Cardiac septum (tissue), 1 donor: ENCODE results near the gene OR51B2. TPM values are rescaled to one million over a fixed set of nuclear protein-coding genes. Genes with fewer than 3 reads are reported as not detected.
"Not testable (repeated sequence)": the region's sequence is repeated elsewhere in the genome, so short reads cannot be mapped to it uniquely, and the experiment has no call there.

Source experiments
- DNase-seq: peaks from one replicate; pipeline ENCODE4 v3.0.0-alpha.2; 2020; ENCODE audit warnings: low spot score
- intact Hi-C: fragments of 100-400 bp; cut with DNase I; formaldehyde crosslinking; loops from one replicate; pipeline ENCODE4 v1.14.0; 2022
- long read RNA-seq: library from polyadenylated mRNA; unstranded; transcript quantifications from one replicate; pipeline ENCODE4 v2.0.0, GENCODE V29; 2021
- total RNA-seq: library from RNA; stranded (reverse); fragmentation: NEBNext Ultra II Directional; extraction: Animal tissue kit (Norgen Biotek cat#: 25700); gene quantifications from one replicate; pipeline ENCODE4 v1.2.1, GENCODE V29; 2021
- donor health status: DM: no; HTN: no; CAD: no.

The OR51B2 gene
- not detected for total RNA-seq
- long read RNA-seq, result 0 reads

- intact Hi-C loops, result no loop called here
- DNase-seq, result no peak
Observed at GRCh38 chr11:5324197-5324596, at the start of gene OR51B2. Gene OR51B2, minus strand, starts transcription at chr11:5324297. Its CDS starts 0 bp downstream, at chr11:5324297.

- intact Hi-C loops, result no loop called here
- DNase-seq, result no peak
Observed at GRCh38 chr11:5369789-5370188, 45.7 kb upstream of the OR51B2 start.

- no peak for DNase-seq
- intact Hi-C loops, result no loop called here
Observed at GRCh38 chr11:5368502-5369043, 44.5 kb upstream of the OR51B2 start.

- intact Hi-C loops, result no loop called here
- no peak for DNase-seq
Observed at GRCh38 chr11:5367448-5368074, 43.5 kb upstream of the OR51B2 start.

GRCh38 chr11:5366856-5367255, 42.8 kb upstream of the OR51B2 start:
- no peak for DNase-seq
- intact Hi-C loops, result no loop called here

- DNase-seq, intact Hi-C loops: not testable (repeated sequence)
Observed at GRCh38 chr11:5366365-5366764, 42.3 kb upstream of the OR51B2 start.

GRCh38 chr11:5364214-5364613, 40.1 kb upstream of the OR51B2 start:
- no peak for DNase-seq
- intact Hi-C loops, result no loop called here

- DNase-seq, result no peak
- intact Hi-C loops, result no loop called here
Observed at GRCh38 chr11:5363679-5364078, 39.6 kb upstream of the OR51B2 start.

GRCh38 chr11:5362017-5362625, 38.0 kb upstream of the OR51B2 start:
- no peak for DNase-seq
- intact Hi-C loops, result no loop called here

GRCh38 chr11:5356031-5356430, 31.9 kb upstream of the OR51B2 start:
- DNase-seq, intact Hi-C loops: not testable (repeated sequence)

GRCh38 chr11:5351208-5351607, 27.1 kb upstream of the OR51B2 start, which contains the start of gene OR51B6:
Gene OR51B6, plus strand, starts transcription at chr11:5351508. Its CDS starts 0 bp downstream, at chr11:5351508.
- intact Hi-C loops, result no loop called here
- no peak for DNase-seq

GRCh38 chr11:5349550-5349949, 25.5 kb upstream of the OR51B2 start:
- intact Hi-C loops, result no loop called here
- DNase-seq, result no peak

- intact Hi-C loops, result no loop called here
Observed at GRCh38 chr11:5348551-5349194, 24.6 kb upstream of the OR51B2 start.

GRCh38 chr11:5345831-5346230, 21.7 kb upstream of the OR51B2 start:
- intact Hi-C loops, result no loop called here
- DNase-seq, result no peak

More at GRCh38 chr11:5348551-5349194, 24.6 kb upstream of the OR51B2 start:
- no peak for DNase-seq

GRCh38 chr11:5343474-5344335, 19.6 kb upstream of the OR51B2 start, which contains the start of gene OR51B5:
Gene OR51B5, minus strand, starts transcription at chr11:5343524. Its CDS starts 0 bp downstream, at chr11:5343524.
- intact Hi-C loops, result no loop called here
- DNase-seq, result no peak

GRCh38 chr11:5339771-5340322, 15.8 kb upstream of the OR51B2 start:
- intact Hi-C loops, result no loop called here
- DNase-seq, result no peak

GRCh38 chr11:5337253-5337652, 13.2 kb upstream of the OR51B2 start:
- intact Hi-C loops, result not testable (repeated sequence)

GRCh38 chr11:5336331-5336730, 12.2 kb upstream of the OR51B2 start:
- intact Hi-C loops, result no loop called here
- no peak for DNase-seq

More at GRCh38 chr11:5337253-5337652, 13.2 kb upstream of the OR51B2 start:
- not testable (repeated sequence) for DNase-seq

- intact Hi-C loops, result no loop called here
- no peak for DNase-seq
Observed at GRCh38 chr11:5335170-5335569, 11.1 kb upstream of the OR51B2 start.
